RWPE2 (cell line): ENCODE results near the gene YIPF7.

Source experiments
- ATAC-seq: fragments of 200-7000 bp; cut with Tn5 transposase; 3 replicates; pipeline ENCODE4 v1.9.1; 2021; ENCODE audit warnings: low read depth
- DNase-seq: peaks from one replicate; pipeline ENCODE4 v3.0.0-alpha.2; 2020; ENCODE audit warnings: low spot score
- H3K27ac ChIP-seq: fragments of 450-650 bp; 2 replicates; pipeline ENCODE4 v1.5.1; 2017; ENCODE audit warnings: mild to moderate bottlenecking; ENCODE audit not compliant: poor library complexity, severe bottlenecking
- H3K27me3 ChIP-seq: fragments of 250-450 bp; sonication (Bioruptor Pico); 2 replicates; pipeline ENCODE4 v1.5.1; 2021; ENCODE audit warnings: mild to moderate bottlenecking, moderate library complexity; ENCODE audit not compliant: insufficient read depth, poor library complexity, severe bottlenecking
- H3K36me3 ChIP-seq: fragments of 250-450 bp; sonication (Bioruptor Pico); 2 replicates; pipeline ENCODE4 v1.5.1; 2020; ENCODE audit warnings: low read depth, mild to moderate bottlenecking, moderate library complexity
- H3K4me1 ChIP-seq: fragments of 250-450 bp; sonication (Bioruptor Pico); 2 replicates; pipeline ENCODE4 v1.5.1; 2021; ENCODE audit warnings: mild to moderate bottlenecking, moderate library complexity; ENCODE audit not compliant: insufficient read depth, poor library complexity, severe bottlenecking
- H3K4me3 ChIP-seq: fragments of 250-450 bp; sonication (Bioruptor Pico); 2 replicates; pipeline ENCODE4 v1.5.1; 2021; ENCODE audit warnings: mild to moderate bottlenecking, moderate library complexity; ENCODE audit not compliant: severe bottlenecking
- H3K9me3 ChIP-seq: fragments of 250-450 bp; sonication (Bioruptor Pico); 2 replicates; pipeline ENCODE4 v1.5.1; 2021; ENCODE audit warnings: mild to moderate bottlenecking, moderate library complexity; ENCODE audit not compliant: severe bottlenecking
- TF ChIP-seq, protein P1 (sequence below): fragments of 450-650 bp; IDR thresholded peaks from one replicate; pipeline ENCODE4 v1.5.1; 2017; ENCODE audit warnings: mild to moderate bottlenecking, moderate library complexity; ENCODE audit not compliant: poor library complexity, severe bottlenecking

The YIPF7 gene

DNA sequence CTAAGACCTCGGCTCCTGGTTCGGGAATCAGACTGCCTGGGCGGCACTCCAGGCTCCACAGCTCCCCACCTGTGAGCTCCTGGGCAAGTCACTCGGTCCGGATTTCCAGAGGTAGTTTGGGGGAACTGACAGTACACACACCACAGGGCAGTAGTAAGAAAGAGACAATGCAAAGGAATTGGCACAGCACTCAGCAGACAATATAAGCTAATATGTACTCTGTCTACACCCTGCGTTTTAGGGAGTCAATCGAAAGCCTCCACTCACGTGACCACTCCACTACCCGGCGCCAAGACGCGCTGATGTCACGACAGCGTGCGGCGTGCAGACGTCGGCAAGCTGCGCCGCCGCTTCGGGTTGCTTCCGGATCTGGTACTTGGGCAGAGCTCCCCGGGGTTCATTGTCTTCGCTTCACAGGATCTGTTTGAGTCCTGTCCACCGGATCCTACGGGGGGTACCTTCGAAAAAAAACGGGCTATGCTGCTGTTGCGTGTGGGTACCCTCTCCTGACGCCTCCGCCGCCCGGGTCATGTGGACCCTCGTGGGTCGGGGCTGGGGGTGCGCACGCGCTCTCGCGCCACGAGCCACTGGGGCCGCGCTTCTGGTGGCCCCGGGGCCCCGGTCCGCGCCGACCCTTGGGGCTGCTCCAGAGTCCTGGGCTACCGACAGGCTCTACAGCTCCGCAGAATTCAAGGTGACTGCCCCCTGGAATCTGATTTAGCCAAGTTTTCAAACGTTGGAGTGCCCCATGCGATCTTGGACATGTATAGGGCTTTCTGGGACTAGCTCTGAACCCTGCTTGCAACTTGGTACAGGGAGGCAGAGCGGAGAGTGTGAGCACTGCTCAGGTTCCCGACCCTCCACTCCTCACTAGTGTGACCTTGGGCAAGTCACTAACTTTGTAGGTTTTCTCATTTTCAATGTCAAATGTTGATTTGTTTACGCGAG, 26.9 kb upstream of the YIPF7 start, which contains the start of gene GUF1:
Gene GUF1 (plus strand): TSS at position 327 of the 948 bp plus-strand sequence. CDS start 203 bp downstream, at position 530.
- peaks cover 18% of the 10 kb centered on the region for H3K4me1 ChIP-seq
- peaks cover 37% of the 10 kb centered on the region for H3K36me3 ChIP-seq
- peak; percentile 85 for DNase-seq
- H3K9me3 ChIP-seq, result no peaks in the 10 kb centered on the region
- H3K27ac ChIP-seq, result peak within 1 kb of the TSS; percentile 34
- H3K27me3 ChIP-seq, result no peaks in the 10 kb centered on the region
- peak within 1 kb of the TSS; percentile 67 for H3K4me3 ChIP-seq
- ATAC-seq, result peak; percentile 92
- TF ChIP-seq, protein P1, sequence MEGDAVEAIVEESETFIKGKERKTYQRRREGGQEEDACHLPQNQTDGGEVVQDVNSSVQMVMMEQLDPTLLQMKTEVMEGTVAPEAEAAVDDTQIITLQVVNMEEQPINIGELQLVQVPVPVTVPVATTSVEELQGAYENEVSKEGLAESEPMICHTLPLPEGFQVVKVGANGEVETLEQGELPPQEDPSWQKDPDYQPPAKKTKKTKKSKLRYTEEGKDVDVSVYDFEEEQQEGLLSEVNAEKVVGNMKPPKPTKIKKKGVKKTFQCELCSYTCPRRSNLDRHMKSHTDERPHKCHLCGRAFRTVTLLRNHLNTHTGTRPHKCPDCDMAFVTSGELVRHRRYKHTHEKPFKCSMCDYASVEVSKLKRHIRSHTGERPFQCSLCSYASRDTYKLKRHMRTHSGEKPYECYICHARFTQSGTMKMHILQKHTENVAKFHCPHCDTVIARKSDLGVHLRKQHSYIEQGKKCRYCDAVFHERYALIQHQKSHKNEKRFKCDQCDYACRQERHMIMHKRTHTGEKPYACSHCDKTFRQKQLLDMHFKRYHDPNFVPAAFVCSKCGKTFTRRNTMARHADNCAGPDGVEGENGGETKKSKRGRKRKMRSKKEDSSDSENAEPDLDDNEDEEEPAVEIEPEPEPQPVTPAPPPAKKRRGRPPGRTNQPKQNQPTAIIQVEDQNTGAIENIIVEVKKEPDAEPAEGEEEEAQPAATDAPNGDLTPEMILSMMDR, result no peak

DNA sequence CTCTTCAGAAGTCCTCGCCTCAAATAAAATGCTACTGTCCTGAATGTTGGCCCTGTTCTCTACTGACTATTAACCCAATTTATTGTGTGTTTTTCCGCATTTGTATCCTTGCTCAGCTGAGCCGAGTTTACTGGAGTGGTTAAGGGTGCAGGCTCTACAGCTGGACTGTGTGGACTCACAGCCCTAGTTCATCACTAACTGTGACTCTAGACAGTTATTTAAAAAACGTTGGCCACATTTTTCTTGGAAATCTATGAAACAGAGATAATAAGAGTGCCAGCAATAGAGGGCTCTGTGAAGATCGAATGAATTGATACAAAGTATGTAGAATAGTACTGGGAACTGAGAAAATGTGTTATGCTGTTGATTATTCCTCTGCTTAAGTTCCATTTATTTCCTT, 23.9 kb upstream of the YIPF7 start:
- Histone ChIP-seq H3K27ac (no peak overlapping the region), H3K4me1 (peaks cover 11% of the 10 kb centered on the region), H3K27me3 (no peaks in the 10 kb centered on the region), H3K9me3 (no peaks in the 10 kb centered on the region), H3K4me3 (no peak overlapping the region), H3K36me3 (peaks cover 7% of the 10 kb centered on the region; the same call in 1 of the 2 replicates)
- ATAC-seq (no peak), DNase-seq (no peak)
- TF ChIP-seq, protein P1, result no peak

DNA sequence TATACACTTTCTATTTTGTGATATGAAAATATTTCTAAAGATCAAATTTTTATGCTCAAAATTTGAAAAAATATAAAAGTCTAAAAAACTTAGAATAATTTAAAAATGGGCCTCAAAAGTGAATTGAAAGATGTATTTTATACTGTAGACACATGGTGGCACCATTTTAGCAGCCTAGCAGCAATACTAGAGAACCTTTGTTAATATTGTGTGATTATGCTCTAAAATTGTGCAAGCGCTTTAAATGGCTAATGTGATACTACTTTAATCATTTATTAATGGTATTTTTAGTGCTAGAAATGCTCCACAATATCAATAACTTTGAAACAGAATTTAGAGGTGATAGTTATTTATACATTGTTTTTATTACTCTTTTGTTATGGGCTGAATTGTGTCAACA, 23.0 kb upstream of the YIPF7 start:
- TF ChIP-seq, protein P1, result peak; percentile 40
- H3K27ac ChIP-seq, result no peak overlapping the region
- H3K27me3 ChIP-seq, result no peaks in the 10 kb centered on the region
- ATAC-seq, result no peak
- no peak overlapping the region for H3K4me3 ChIP-seq
- no peaks in the 10 kb centered on the region for H3K36me3 ChIP-seq
- peaks cover 5% of the 10 kb centered on the region for H3K4me1 ChIP-seq
- no peak for DNase-seq
- no peaks in the 10 kb centered on the region for H3K9me3 ChIP-seq

DNA sequence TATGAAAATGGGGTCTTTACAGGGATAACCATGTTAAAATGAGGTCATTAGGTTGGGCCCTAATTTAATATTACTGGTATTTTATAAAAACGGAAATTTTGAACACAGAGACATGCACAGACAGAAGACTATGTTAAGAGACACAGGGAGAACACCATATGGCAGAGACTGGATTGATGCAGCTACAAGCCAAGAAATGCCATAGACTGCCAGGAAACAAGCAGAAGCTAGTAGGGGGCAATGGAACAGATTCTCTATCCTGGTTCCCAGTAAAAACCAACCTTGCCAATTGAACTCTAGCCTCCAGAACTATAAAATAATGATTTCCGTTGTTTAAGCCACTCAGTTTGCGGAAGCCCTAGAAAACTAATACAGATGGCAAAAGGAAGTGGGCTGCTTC, 20.2 kb upstream of the YIPF7 start:
- Histone ChIP-seq H3K9me3 (no peaks in the 10 kb centered on the region), H3K27ac (no peak overlapping the region), H3K4me3 (no peak overlapping the region), H3K36me3 (no peaks in the 10 kb centered on the region), H3K4me1 (peaks cover 2% of the 10 kb centered on the region), H3K27me3 (no peaks in the 10 kb centered on the region)
- DNase-seq (no peak), ATAC-seq (no peak)
- TF ChIP-seq, protein P1, result no peak
